AG04450 (cell line): ENCODE data around the gene CORO7. TPM values are rescaled to one million over a fixed set of nuclear protein-coding genes. Genes with fewer than 3 reads are reported as not detected.
A peak's percentile ranks its signal among the peaks of the same experiment; 100 is the strongest.

Experiments
- CTCF ChIA-PET: fragments of 300-600, 350-600 bp; formaldehyde crosslinking; extraction: SDS; loops from one replicate; lab custom pipeline; 2022; ENCODE audit warnings: antibody characterized with exemption, inconsistent platforms; lab: Charles Lee
- POLR2A ChIA-PET: fragments of 350-600 bp; formaldehyde crosslinking; extraction: SDS; loops from one replicate; lab custom pipeline; 2021; ENCODE audit warnings: antibody characterized with exemption, inconsistent platforms; lab: Yijun Ruan, JAX
- DNase-seq: peaks from one replicate; pipeline ENCODE4 v3.0.0-alpha.2; 2011; ENCODE audit warnings: low read depth, low spot score
- H3K27ac ChIP-seq: one replicate; pipeline ENCODE4 v1.5.1; 2012; ENCODE audit warnings: low read depth, low read length, control low read depth
- H3K27me3 ChIP-seq: one replicate; pipeline ENCODE4 v1.6.0; 2012; ENCODE audit warnings: low read length; ENCODE audit not compliant: control insufficient read depth, insufficient read depth
- H3K4me3 ChIP-seq: 2 replicates; pipeline ENCODE4 v1.5.1; 2011; ENCODE audit warnings: mild to moderate bottlenecking, low read depth, low read length, control low read depth
- H3K9me3 ChIP-seq: 2 replicates; pipeline ENCODE4 v1.5.1; 2012; ENCODE audit warnings: low read length; ENCODE audit not compliant: control insufficient read depth, insufficient read depth
- CTCF ChIP-seq: IDR thresholded peaks from 2 replicates; pipeline ENCODE4 v1.5.1; 2011; ENCODE audit warnings: low read depth, low read length, control low read depth, inconsistent platforms
- polyA plus RNA-seq: library from polyadenylated mRNA; depleted of rRNA; stranded (reverse); fragments of >200 nt; gene quantifications from 2 replicates; pipeline ENCODE4 v1.2.3, GENCODE V29; 2011

CORO7 gene
- polyA plus RNA-seq, 1 experiment = 7.0 TPM

GRCh38 chr16:4339455-4339854 lies 76.9 kb downstream of the CORO7 start:
- H3K27ac ChIP-seq = no peak overlapping the region
- no peak for DNase-seq
- CTCF ChIA-PET = interaction anchor here (0.7 to 2.9 kb wide), 7 partner anchors 9 to 140 kb away, joined by 4 to 27 read pairs (median 6); partner anchors contain the start of gene PAM16
- no peaks in the 10 kb centered on the region for H3K9me3 ChIP-seq
- POLR2A ChIA-PET = interaction anchor here (0.8 to 1.9 kb wide), 2 partner anchors 11 to 32 kb away, joined by 4 to 8 read pairs; partner anchors contain the start of genes PAM16 and VASN
- TF ChIP-seq CTCF = no peak
- H3K4me3 ChIP-seq = no peak overlapping the region
- no peaks in the 10 kb centered on the region for H3K27me3 ChIP-seq

- H3K27ac ChIP-seq = peak overlapping the region; percentile 2
- no peaks in the 10 kb centered on the region for H3K27me3 ChIP-seq
- no peak overlapping the region for H3K4me3 ChIP-seq
- POLR2A ChIA-PET = interaction anchor here (1.9 kb wide), 1 partner anchor 12 kb away, joined by 8 read pairs; the partner anchor contains the start of gene PAM16
- no peak for TF ChIP-seq CTCF
- DNase-seq = no peak
- H3K9me3 ChIP-seq = no peaks in the 10 kb centered on the region
- CTCF ChIA-PET = interaction anchor here (0.9 to 2.9 kb wide), 5 partner anchors 8 to 64 kb away, joined by 6 to 27 read pairs (median 10); no protein-coding TSS in a partner anchor
Measured at GRCh38 chr16:4338712-4339299, 77.6 kb downstream of the CORO7 start.

GRCh38 chr16:4338125-4338582 lies 78.2 kb downstream of the CORO7 start:
- peak; percentile 9; the same call in 1 of the 2 replicates for TF ChIP-seq CTCF
- CTCF ChIA-PET = interaction anchor here (0.9 to 2.9 kb wide), 5 partner anchors 7 to 64 kb away, joined by 4 to 21 read pairs (median 6); no protein-coding TSS in a partner anchor
- POLR2A ChIA-PET = interaction anchor here (1.4 kb wide), 1 partner anchor 11 kb away, joined by 5 read pairs; no protein-coding TSS in a partner anchor

GRCh38 chr16:4337540-4338088 lies 78.8 kb downstream of the CORO7 start:
- ChIA-PET POLR2A (interaction anchor here (0.6 to 1.4 kb wide), 3 partner anchors 11 to 380 kb away, joined by 3 to 7 read pairs (median 5); partner anchors contain the start of gene TFAP4), CTCF (interaction anchor here (1.2 to 2.9 kb wide), 2 partner anchors 7 to 64 kb away, joined by 4 to 21 read pairs; no protein-coding TSS in a partner anchor)
- no peaks in the 10 kb centered on the region for H3K27me3 ChIP-seq
- no peaks in the 10 kb centered on the region for H3K9me3 ChIP-seq
- no peak overlapping the region for H3K4me3 ChIP-seq
- H3K27ac ChIP-seq = no peak overlapping the region
- TF ChIP-seq CTCF = no peak
- no peak for DNase-seq

More at GRCh38 chr16:4338125-4338582, 78.2 kb downstream of the CORO7 start:
- no peak overlapping the region for H3K4me3 ChIP-seq
- no peak for DNase-seq
- no peaks in the 10 kb centered on the region for H3K27me3 ChIP-seq
- no peak overlapping the region for H3K27ac ChIP-seq
- H3K9me3 ChIP-seq = no peaks in the 10 kb centered on the region
